OCI-LY3 (cell line): Measurements from ENCODE around the gene CLP1.

Experiments
- H2AFZ ChIP-seq: fragments of 200-600, 300-600 bp; shearing (Covaris generic); 2 replicates; pipeline ENCODE4 v1.6.0; 2014; ENCODE audit warnings: antibody characterized with exemption, low read depth, low read length
- H3K27ac ChIP-seq: fragments of 200-600, 300-600 bp; sonication (generic); 2 replicates; pipeline ENCODE4 v1.5.1; 2014; ENCODE audit warnings: mild to moderate bottlenecking, low read length, moderate library complexity, mixed read lengths
- H3K27me3 ChIP-seq: fragments of 200-600, 300-600 bp; sonication (generic); 2 replicates; pipeline ENCODE4 v1.6.1; 2014; ENCODE audit warnings: low read depth, low read length, mixed read lengths
- H3K36me3 ChIP-seq: fragments of 200-600, 300-600 bp; sonication (generic); replicated peaks from 2 replicates; pipeline ENCODE3; 2014; ENCODE audit warnings: low read depth, low read length, mixed read lengths
- H3K4me1 ChIP-seq: fragments of 300-600, 200-600 bp; sonication (generic); 2 replicates; pipeline ENCODE4 v1.6.1; 2014; ENCODE audit warnings: low read length, mixed read lengths
- H3K4me2 ChIP-seq: fragments of 200-600, 300-600 bp; sonication (generic); 2 replicates; pipeline ENCODE4 v1.6.1; 2014; ENCODE audit warnings: low read length, mixed read lengths
- H3K4me3 ChIP-seq: fragments of 300-600, 200-600 bp; sonication (generic); 2 replicates; pipeline ENCODE4 v1.5.1; 2014; ENCODE audit warnings: antibody characterized with exemption, mild to moderate bottlenecking, low read length, moderate library complexity
- H3K79me2 ChIP-seq: fragments of 300-600, 200-600 bp; shearing (Covaris generic); 2 replicates; pipeline ENCODE4 v1.6.1; 2014; ENCODE audit warnings: mild to moderate bottlenecking, low read length, mixed read lengths
- H3K9ac ChIP-seq: fragments of 300-600, 200-600 bp; shearing (Covaris generic); 2 replicates; pipeline ENCODE4 v1.6.0; 2014; ENCODE audit warnings: mild to moderate bottlenecking, low read length, moderate library complexity
- H3K9me3 ChIP-seq: fragments of 200-600, 300-600 bp; shearing (Covaris generic); 2 replicates; pipeline ENCODE4 v1.6.1; 2014; ENCODE audit warnings: low read length, mixed read lengths; ENCODE audit not compliant: insufficient read depth
- H4K20me1 ChIP-seq: fragments of 200-600, 300-600 bp; sonication (generic); 2 replicates; pipeline ENCODE4 v1.6.1; 2016; ENCODE audit warnings: low read length, mixed read lengths; ENCODE audit not compliant: insufficient read depth
- EZH2phosphoT487 ChIP-seq: fragments of 200-600 bp; shearing (Covaris generic); IDR thresholded peaks from 2 replicates; pipeline ENCODE4 v1.6.1; 2018; ENCODE audit warnings: antibody characterized with exemption, mixed run types, low read depth
- TF ChIP-seq, protein P1 (sequence below): fragments of 200-600, 300-600 bp; sonication (generic); IDR thresholded peaks from 2 replicates; pipeline ENCODE4 v1.5.1; 2014; ENCODE audit warnings: antibody characterized with exemption, low read length, low read depth

CLP1 gene

DNA sequence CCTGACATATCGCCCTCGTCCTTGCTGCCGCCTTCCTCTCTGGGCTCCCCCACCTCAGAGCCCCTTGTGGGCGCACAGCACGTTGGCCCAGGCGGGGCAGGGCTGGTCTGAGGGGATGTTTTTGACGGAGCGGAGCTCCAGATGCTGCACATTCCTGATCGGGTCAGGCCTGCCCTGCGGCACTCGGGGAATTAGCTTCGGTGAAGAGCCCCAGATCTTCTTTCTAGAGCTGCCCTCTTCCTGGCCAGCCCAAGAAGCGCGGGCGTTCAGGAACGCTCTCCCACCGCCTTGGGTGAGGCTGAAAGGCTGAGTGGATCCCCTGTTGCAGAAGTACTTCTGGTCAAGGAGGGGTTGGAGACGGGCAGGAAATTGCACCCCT, 19.9 kb upstream of the CLP1 start:
- H3K27ac ChIP-seq = no peak overlapping the region
- H3K36me3 ChIP-seq = no peaks in the 10 kb centered on the region
- no peak overlapping the region for H2AFZ ChIP-seq
- H4K20me1 ChIP-seq = no peaks in the 10 kb centered on the region
- no peak overlapping the region for H3K9ac ChIP-seq
- no peaks in the 10 kb centered on the region for H3K9me3 ChIP-seq
- H3K27me3 ChIP-seq = peaks cover 27% of the 10 kb centered on the region
- H3K4me2 ChIP-seq = no peak overlapping the region
- no peak for TF ChIP-seq EZH2phosphoT487
- TF ChIP-seq, protein P1, sequence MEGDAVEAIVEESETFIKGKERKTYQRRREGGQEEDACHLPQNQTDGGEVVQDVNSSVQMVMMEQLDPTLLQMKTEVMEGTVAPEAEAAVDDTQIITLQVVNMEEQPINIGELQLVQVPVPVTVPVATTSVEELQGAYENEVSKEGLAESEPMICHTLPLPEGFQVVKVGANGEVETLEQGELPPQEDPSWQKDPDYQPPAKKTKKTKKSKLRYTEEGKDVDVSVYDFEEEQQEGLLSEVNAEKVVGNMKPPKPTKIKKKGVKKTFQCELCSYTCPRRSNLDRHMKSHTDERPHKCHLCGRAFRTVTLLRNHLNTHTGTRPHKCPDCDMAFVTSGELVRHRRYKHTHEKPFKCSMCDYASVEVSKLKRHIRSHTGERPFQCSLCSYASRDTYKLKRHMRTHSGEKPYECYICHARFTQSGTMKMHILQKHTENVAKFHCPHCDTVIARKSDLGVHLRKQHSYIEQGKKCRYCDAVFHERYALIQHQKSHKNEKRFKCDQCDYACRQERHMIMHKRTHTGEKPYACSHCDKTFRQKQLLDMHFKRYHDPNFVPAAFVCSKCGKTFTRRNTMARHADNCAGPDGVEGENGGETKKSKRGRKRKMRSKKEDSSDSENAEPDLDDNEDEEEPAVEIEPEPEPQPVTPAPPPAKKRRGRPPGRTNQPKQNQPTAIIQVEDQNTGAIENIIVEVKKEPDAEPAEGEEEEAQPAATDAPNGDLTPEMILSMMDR = no peak
- no peaks in the 10 kb centered on the region for H3K79me2 ChIP-seq
- no peak overlapping the region for H3K4me3 ChIP-seq
- peaks cover 29% of the 10 kb centered on the region for H3K4me1 ChIP-seq

DNA sequence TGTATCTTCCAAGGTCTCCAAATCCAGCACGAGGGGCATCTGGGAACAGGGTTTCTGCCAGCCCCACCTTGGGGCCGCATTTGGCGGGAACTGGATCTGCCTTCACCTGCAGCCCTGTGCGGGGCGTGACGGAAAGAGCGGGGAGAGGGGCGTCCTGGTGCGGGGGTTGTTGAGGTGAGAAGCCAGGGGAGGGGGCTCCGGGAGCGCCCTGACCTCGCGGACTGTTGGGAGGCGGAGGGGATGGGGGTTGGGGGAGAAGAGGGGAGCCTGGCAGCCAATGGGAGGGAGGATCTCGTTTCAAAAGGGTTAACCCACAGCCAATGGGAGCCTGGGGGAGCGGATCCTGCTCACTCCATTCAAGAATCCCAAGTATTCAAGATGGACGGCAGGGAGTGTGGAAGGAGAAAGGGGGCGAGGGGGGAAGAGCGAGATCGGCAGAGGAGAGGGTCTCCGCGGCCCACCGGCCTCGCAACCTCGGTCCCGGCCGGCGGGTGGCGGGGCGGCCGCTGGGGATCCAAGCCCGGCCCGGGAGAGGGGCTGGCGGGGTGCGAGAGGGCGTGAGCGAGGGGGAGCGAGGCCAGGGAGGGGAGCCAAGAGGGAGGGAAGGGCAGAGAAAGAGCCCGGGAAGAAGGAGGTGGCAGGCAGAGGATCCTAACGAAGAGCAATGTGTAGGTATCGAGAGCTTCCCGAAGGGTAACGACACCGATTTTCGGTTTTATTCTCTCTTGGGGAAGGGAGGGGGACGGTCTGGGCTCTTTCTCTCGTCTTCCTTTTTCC, 19.4 kb upstream of the CLP1 start:
- peaks cover 29% of the 10 kb centered on the region for H3K4me1 ChIP-seq
- no peak overlapping the region for H3K27ac ChIP-seq
- peak overlapping the region; percentile 82 for H3K4me2 ChIP-seq
- H3K79me2 ChIP-seq = no peaks in the 10 kb centered on the region
- peaks cover 23% of the 10 kb centered on the region for H3K27me3 ChIP-seq
- no peaks in the 10 kb centered on the region for H3K36me3 ChIP-seq
- peak overlapping the region; percentile 89; the same call in 1 of the 2 replicates for H2AFZ ChIP-seq
- no peak for TF ChIP-seq EZH2phosphoT487
- TF ChIP-seq, protein P1 = no peak
- no peaks in the 10 kb centered on the region for H4K20me1 ChIP-seq
- H3K4me3 ChIP-seq = peak overlapping the region; percentile 68
- H3K9ac ChIP-seq = peak overlapping the region; percentile 15; the same call in 1 of the 2 replicates
- H3K9me3 ChIP-seq = no peaks in the 10 kb centered on the region

DNA sequence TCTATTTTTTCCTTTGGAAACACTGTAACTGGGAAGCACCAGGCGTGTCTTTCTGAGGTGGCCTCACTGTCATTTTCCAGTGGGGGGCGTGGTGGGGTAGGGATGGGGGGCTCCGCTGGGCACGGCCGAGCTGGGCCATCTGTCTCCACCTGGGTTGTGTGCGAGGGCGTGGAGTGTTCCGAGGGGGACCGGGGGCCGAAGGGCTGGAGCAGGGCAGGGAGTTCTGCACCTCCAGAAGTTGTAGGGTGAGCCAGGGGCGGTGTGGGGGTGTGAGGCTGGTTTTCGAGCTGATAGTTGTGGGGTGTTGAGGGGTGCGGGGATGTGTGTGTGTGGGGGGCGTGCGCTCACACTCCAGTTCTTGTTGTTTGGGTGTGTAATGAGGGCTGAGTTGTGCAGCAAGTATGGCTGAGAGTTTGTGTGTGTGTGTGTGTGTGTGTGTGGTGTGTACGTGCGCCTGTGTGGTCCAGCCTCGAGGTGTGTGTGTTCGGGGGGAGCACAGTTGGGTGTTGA, 18.7 kb upstream of the CLP1 start:
- no peaks in the 10 kb centered on the region for H4K20me1 ChIP-seq
- H3K36me3 ChIP-seq = no peaks in the 10 kb centered on the region
- TF ChIP-seq, protein P1 = no peak
- TF ChIP-seq EZH2phosphoT487 = no peak
- no peak overlapping the region for H3K27ac ChIP-seq
- H3K4me1 ChIP-seq = peaks cover 29% of the 10 kb centered on the region
- peaks cover 20% of the 10 kb centered on the region for H3K27me3 ChIP-seq
- H3K79me2 ChIP-seq = no peaks in the 10 kb centered on the region
- peak overlapping the region; percentile 68 for H3K4me3 ChIP-seq
- peak overlapping the region; percentile 89 for H2AFZ ChIP-seq
- H3K9me3 ChIP-seq = no peaks in the 10 kb centered on the region
- H3K9ac ChIP-seq = peak overlapping the region; percentile 15
- peak overlapping the region; percentile 82 for H3K4me2 ChIP-seq

DNA sequence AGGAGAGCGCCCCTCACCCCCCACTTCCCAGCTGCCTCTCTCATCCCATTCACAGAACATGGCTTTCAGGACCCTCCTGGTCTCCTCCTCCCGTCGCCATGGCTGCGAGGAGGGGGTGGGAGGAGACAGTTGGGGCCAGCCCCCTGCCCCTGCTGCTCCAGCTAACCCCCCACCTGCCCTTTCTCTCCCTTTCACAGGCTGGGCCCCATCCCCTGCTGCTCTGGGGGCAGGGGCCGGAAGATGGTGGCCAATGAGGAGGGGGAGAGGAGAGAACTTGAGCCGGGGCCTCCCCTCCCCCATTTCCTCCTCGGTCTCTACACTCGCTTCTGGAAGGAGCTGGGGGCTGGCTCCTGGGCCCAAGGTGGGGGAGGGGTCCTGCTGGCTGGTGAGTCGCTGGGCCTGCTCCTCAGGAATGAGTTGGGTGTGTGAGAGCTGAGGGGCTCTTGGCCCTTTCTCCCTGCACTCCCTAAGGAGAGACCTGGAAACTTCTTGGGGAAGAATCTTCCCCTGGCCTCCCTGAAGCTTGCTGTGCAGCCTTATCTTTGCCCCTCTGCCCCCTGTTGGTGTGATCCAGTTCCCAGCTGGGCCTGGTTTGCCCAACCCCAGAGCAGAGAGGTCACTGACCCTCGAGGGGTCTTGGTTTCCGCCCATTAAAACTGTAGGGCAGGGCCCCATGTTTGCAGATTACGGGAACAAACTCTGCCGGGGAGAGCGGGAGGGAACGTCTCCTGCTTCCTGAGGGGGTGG, 18.1 kb upstream of the CLP1 start:
- H3K4me3 ChIP-seq = peak overlapping the region; percentile 68
- no peaks in the 10 kb centered on the region for H3K36me3 ChIP-seq
- no peaks in the 10 kb centered on the region for H4K20me1 ChIP-seq
- H3K79me2 ChIP-seq = no peaks in the 10 kb centered on the region
- H2AFZ ChIP-seq = peak overlapping the region; percentile 89
- H3K9ac ChIP-seq = peak overlapping the region; percentile 15
- peak overlapping the region; percentile 82 for H3K4me2 ChIP-seq
- no peaks in the 10 kb centered on the region for H3K9me3 ChIP-seq
- TF ChIP-seq, protein P1 = 0 out of 2 replicates have a peak, but pooled peaks have one; percentile 7
- TF ChIP-seq EZH2phosphoT487 = no peak
- H3K27me3 ChIP-seq = peaks cover 15% of the 10 kb centered on the region
- peaks cover 31% of the 10 kb centered on the region for H3K4me1 ChIP-seq
- H3K27ac ChIP-seq = no peak overlapping the region
